Measurements from ENCODE around the gene SLC10A7.

Gene SLC10A7

DNA sequence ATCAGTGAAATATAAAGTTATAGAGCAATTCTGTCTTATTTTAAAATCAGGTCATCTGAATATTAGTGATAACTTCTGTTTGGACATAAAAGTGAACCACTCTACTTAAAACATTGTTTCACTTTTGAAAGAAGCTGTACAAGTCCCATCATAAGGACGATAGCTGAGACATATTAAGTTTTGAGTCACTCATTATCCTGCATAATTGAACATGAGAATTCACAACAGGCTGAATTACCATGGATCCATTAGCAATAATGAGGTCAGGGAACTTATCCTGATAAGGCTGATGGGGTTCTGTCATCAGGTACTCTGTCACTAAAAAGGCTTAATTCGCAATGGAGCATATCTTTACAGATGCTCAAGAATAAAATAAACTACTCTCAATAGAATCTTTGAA, 227.0 kb downstream of the SLC10A7 start:
- no peak for DNase-seq

DNA sequence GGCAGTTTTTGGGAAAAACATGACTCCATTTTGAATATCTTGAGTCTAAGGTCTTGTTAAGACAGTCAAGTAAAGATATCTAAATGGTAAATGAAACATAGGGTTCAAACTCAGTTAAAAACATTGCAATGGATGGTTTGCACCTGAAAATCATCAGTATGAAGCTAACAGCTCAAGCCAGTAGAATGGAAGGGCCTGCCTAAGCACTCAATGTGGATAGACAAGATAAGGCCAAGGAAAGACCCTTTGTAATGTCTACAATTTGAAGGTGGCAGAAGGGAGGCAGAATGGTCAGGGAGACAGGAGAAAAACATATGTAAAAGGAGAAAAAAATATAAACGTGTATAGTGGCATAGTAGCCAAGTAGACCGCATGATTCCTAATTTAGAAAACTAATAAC, 229.2 kb downstream of the SLC10A7 start:
- DNase-seq = no peak

DNA sequence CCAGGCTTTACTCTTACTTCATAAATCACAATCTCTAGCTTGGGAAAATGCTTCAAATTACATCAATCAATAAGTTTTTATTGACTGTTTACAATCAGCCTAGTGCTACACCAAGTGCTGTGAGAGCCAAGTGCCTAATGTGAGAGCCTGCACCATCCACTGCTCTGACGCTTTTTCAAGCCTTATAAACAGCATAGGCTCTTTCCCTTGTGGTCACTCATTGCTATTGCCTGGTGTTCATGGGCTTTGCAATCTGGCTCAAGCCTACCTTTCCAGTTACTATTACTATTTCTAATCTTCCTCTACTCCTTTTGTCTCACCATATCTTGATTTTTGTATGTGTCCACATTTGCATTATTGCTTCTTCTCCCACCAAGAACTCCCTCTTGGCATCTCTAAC, 230.4 kb downstream of the SLC10A7 start:
- no peak for DNase-seq

DNA sequence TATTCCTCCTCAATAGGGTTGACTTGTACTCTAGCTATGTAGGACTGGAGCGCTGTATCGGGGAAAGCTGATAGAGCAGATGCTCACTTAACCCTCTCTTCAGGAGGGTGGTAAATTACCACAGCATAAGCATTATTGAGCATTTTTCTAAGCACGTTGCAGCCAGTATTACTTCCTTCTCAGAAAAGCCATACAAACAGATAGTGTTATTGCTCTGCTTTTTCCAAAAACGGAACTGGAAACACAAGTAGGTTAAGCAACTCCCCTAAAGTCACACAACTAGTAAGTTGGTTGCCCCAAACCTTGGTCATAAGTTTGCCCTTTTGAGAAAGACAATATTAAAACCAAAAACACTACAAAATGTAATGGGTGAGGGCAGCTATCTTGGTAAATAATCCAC, 233.5 kb downstream of the SLC10A7 start:
- DNase-seq = no peak

DNA sequence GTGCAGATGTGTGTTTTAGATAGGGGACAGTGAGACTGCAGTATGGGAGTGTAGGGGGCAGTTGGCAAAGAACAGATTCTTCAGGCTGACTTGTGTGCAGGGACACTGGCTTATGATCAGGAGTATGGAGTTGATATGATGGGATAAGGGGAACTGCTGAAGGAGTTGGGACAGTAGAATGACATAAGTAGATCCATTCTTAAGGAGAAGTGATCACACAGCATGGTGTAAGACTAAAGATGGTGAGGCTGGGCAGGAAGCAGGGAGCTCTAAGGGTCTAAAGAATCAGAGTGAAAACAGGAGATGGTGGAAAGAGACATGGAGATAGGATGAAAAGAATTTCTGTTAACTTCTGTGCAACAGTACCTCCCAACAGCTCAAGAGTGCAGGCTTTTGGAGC, 236.7 kb downstream of the SLC10A7 start:
- DNase-seq = no peak

DNA sequence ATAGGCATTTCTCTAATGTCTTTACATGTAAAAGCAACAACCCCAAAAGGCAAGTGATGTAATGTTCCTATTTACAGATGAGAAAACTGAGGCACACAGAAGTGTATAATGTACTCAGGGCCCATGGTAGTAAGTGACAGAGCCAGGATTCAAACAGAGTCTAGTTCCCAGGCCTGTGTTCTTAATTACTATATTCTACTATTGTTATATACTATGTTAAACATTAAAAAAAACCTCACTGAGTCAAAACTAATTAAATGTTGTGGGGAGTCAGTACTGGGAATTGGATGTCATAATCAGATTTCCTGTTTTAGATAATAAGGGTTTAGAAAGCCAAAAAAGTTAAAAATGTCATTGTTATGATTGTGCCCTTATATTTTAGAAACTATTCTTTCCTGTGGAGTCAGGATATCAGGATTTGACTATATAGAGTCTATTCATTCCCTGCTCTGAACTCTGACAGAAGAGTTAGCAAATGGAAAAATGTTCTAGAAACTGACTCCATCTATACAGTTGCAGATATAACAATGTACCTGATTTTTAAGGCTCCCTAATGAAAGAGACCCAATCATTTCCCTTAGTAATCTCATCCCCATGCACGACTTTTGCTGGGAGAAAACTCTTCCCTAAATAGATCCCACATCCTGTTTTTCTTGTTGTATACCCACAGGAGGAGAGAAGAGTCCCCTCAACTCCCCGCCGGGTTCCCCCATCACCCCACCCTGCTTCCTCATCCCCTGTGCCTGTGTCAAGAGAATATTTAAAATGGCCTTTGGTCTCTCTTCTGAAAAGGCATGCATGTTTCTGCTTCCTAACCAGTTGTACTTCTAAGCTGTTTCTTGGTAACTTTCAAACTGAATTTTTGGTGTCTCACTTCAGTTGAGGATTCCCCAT, 237.7 kb downstream of the SLC10A7 start:
- DNase-seq = no peak

DNA sequence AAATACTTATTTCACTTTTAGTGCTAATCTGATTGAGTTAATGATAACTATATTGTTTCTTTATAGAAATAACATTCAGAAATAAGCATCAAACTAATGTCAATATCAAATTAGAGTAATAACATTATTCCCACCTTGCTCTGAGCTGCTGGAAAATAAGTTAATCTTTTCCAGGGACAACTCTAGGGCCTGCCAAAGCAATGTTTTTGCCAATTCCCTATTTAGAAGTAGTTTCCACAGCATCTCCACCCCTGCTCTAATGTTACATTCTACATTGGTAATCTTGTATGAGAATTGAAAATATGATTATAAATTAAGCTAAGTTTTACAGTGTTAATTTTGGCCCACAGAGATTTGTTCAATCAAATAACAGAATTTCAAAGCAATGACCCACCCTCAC, 239.1 kb downstream of the SLC10A7 start:
- DNase-seq = no peak

DNA sequence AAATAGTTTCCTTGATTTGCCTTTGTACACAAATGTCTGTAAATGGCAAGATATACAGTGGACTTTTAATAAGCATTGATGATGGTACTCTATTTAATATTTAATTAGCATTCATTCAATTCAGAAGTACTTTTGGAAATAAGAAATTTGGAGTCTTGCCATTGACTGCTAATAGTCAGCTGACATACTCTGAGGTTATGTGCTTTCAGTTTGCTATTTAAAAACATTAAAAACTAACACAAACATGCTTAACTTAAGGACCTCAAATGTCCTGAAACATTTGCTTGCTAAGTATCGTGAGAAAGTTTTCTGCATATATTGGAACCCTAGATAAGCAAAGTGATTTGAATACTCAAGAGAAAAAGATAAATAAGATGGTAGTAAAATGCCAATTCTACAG, 242.8 kb downstream of the SLC10A7 start:
- no peak for DNase-seq

DNA sequence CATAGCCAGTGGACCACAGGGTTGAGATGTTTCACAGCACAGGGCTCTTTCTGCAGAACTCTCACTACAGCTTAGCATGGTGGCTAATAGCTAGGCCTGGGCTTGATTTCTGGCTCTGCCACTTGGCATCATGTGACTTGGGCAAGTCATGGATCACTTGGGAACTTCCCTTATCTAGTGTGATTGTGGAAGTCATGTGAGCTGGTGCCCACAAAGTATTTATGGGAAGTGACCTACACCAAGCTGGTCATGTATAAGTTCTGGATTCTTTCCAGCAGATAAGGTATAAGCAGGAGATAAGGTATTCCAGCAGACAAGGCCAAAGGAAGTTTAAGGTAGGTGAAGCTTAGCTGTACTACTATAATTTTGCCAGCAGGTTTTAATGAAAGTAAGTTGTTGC, 246.4 kb downstream of the SLC10A7 start:
- no peak for DNase-seq

DNA sequence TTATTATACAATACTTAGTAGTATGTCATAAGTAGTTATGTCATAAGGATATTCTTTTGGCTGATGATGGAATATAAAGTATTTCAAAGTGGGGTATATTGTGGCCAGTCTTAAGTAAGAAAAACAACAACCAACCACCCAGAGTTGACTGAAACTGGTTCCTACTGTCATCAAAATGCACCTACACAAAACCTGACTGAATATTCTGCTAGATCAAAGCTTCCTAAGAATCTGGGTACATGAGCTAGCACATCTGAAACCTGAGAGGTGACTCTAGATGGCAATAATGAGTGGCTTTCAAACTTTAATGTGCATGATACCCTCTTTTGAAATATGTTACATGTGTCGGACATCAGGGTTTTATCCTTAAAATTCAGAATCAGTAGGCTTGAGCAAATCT, 247.0 kb downstream of the SLC10A7 start:
- DNase-seq = no peak

DNA sequence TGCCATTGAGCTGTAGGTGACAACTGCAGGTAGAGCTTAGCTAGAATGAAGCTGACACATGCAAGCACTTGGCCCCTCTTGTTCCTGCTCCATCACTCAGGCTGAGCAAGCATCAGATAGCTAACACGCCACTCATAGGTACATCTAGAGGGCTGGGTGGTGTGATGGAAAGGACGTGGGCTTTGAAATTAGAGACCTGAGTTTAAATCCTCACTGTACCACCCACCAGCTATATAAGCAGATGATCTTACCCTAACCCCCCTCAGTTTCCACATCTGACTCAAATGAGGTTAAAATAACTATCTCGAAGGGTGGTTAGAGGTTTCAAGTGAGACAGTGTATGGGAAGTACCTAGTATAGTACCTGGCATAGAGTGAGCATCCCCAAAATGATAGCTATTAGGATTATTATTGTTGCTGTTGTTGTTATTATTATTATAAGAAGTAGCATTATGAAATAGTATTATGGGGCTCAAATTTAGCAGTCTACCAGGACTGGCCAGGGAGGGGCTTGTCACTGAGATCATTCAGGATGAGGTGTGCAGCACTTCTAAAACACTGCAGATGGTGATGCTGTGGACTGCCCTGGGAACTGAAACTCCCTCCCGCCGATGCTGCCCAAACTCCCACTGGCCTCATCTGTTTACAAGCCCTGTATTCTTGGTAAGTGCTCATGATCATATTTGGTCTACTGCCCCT, 248.4 kb downstream of the SLC10A7 start:
- no peak for DNase-seq

DNA sequence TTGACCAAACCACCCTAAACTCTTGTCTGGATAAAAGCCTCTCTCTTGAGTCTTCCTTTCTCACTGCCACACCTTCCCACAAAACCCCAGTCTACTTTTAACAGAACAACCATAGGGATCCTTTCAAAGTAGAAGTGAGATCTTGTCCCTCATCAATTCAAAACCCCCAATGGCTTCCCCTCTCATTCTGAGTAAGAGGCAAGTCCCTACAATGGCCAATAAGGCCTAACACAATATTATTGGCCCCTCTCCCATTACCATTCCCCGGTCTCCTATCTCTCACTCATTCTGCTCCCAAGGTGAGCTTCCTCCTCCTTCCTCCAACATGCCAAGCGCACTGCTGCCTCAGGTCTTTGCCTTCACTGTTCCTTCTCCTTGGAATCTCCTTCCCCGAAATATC, 250.3 kb downstream of the SLC10A7 start:
- no peak for DNase-seq

DNA sequence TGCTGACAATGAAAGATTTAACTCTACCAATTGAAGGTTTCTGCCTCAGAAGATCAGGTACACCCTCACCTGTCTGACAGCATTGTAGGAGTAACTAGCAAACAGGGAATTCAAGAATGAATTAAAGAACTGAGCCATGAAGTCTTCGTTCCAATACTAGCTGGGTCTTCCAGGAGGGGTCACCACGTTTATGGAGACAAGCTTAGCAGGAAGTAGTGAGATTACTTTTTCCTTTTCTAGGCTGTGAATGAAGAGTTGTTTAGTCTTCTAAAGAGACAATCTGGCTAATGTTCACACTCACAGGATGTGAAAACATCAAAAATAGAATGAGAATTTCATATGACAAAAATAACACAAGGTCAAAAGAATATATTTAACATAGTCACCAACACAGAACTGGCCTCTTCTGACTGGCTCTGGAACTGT, 252.5 kb downstream of the SLC10A7 start:
- DNase-seq = no peak

DNA sequence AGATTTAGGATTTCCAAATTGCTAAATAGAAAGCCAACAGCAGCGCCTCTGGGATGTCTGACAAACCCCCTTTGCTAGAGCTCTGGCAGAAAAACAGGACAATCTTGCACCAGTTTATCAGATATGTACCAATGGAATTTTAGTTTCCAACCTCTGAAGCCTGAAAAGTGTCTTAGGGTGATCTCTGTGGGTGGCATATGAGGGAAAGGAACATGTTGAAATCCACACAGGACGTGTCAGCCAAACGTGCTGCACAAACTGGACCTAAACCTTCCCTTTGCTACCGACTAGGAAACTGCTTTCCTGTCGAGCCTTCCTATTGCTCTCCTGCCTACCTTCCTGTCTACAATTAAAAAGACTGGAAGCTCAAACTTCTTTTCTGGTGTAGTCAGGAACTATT, 253.9 kb downstream of the SLC10A7 start:
- DNase-seq = no peak

DNA sequence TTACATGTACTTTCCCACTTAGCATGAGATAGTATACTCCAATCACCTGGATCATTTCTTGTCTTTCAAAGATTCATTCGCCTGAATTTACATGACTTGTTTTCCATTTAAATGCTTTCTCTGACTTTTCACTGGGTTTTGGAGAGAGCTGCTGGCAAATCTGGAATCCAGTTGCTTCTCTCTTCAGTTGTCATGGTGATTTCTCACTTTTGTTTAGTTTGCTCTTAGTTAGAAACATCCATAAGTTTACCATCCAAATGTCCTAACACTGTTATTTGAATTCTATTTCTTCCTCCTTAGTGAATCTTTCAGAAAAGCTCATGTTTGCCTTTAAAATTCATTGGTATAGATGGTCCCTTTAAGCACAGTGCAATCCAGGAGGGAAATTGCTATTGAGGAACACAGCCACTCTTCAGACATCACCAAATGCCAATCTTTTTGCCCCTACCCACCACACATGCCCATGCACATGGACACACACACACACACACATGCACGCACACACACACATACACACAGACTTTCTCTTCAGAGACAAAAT, 255.7 kb downstream of the SLC10A7 start:
- DNase-seq = no peak

DNA sequence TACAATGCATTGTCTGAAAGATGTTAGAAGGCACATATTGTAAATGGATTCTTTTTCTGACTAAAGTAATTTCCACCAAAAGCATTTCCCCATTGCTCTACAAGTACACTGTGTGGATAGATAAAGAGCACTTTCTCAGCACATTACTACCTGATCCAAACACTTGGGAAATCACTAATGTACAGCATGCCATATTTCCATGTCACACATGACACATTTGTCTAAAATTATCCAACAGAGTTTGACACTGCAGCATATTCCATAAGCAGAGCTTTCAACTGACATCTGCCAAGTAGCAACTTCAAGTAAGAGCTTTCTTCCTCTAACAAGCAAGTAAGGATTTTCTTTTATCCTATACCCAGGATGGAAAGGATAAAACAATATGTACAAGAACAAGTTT, 257.9 kb downstream of the SLC10A7 start:
- no peak for DNase-seq

DNA sequence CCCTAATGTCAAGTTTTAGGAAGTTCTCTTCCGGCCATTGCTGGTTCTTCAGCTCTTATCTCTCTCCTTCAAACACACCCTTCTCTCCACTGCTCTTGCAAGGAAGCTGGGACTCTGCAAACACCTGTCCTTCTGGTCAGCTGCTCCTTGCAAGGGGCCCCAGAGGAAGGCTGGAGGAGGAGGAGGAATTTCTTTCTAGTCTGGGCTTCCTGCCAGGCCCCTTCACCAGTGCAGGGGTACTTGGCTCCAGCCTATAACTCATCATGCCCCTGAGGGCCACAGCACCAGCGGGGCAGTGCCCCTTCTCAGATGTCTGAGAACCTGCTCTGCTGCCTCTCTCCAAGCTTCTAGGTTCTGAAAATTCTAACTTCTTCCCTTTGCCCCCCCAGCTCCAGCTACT, 260.7 kb downstream of the SLC10A7 start:
- no peak for DNase-seq

DNA sequence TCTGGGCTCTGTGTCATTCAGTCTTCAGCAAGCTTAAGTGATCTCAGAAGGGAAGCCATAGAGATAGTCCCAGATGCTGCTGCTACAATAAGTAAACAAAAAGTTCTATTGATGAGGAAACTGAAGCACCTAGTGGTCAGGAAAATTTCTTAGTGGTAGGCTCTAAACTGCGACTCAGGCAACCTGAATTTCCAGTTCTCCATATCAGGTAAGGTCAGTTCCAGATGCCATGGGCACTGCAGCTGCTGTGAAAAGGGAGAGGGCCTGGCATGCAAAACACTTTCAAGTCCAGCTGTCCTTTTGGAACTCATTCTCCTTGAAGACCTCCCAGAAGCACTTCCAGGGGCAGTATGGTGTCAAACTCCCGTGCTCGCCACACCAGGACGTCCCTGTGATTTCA, 261.2 kb downstream of the SLC10A7 start:
- DNase-seq = no peak

DNA sequence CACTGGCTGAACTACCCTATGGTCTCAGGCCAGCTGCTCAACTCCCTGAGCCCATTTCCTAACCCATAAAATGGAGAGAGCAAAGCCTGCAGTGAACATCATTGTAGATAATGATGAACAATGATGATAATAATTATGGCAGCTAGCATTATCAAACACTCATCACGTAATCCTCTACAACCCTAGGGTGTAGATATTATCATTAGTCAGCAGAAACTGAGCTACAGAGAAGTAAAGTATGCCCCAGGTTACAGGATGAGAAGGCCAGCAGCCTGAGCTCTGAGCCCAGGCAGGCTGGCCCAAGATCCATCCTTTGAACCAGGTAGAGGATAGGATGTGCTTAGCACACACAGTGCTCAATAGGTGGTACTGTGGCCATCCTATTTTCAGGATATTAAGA, 264.2 kb downstream of the SLC10A7 start:
- no peak for DNase-seq

DNA sequence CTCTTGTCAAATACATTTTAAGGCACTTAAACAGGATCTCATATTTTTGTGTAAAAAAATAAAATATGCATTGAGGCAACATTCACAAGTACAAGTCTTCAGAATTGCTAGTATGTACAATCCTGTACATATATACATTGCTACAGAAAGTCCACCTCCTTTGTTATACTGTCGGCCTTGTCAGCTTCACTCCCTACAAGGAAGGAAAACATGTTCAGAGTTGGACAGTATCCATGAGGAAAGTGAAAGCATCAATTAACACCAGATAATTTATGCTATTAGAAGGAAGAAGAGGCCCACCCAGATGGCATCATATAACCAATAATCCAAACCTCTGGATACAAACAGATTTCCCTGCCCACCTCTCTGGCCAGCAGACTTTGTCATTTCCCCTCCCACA, 265.4 kb downstream of the SLC10A7 start:
- no peak for DNase-seq

DNA sequence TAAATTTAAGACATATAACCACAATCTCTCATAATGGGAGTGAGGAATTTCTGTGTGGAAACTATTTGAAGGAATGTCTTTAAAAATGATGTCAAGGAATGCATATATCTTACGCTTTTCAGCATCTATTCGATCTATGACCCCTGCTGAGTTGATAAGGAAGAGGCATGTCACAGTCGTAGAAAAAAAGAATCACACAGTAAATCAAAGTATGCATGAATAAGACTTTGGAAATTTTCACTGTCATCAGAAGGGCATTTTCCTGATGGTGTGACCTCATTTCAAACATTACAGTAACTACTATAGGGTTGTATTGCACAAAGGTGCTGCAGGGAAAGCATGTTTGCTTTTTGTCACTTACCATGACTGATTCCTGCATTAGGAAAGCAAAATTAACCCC, 265.9 kb downstream of the SLC10A7 start:
- no peak for DNase-seq

DNA sequence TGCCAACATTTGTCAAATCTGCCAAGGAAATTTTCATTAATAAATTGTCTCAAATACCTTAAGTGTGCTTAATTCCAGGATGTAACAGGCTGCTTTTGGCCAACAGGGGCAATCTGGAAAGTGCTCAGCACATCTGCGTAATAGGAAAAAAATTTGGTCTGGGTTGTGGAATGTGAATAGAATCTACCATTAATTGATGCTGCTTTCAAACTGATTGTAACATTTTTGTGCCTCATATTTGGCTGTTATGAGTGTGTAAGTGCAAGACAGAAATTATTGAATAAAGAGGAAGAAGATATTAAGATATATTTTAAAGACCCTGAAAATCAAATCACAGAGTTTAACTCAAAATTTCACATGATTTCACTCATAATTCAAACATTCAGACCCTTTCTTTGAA, 266.3 kb downstream of the SLC10A7 start:
- DNase-seq = no peak

DNA sequence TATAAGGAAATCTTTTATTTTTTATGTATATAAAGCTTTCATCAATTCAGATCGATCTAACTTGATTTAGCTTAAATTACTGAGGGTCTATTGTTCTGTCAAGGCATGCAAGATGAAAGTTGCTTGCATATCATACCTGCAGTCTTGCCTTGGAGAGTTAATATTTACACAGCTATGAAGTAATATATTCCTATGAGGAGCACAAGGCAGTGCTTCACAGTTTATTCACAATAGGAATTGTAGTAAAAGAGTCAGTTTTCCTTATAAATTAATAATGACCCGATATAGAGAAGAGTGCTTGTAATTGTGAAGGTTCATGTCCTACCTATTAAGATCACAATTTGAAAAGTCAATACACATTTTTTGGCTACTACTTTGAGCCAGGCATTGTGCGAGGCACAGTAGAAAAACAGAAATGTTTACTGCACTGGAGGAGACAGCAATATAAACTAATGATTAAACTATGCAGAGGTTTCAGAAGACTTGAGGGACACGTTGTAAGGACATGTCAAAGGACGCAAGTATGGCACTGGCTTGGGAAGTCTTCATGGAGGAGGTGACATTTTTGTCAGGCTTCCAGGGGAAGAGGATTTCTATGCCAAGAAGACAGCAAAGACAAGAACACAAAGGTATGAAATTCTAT, 268.6 kb downstream of the SLC10A7 start:
- no peak for DNase-seq

DNA sequence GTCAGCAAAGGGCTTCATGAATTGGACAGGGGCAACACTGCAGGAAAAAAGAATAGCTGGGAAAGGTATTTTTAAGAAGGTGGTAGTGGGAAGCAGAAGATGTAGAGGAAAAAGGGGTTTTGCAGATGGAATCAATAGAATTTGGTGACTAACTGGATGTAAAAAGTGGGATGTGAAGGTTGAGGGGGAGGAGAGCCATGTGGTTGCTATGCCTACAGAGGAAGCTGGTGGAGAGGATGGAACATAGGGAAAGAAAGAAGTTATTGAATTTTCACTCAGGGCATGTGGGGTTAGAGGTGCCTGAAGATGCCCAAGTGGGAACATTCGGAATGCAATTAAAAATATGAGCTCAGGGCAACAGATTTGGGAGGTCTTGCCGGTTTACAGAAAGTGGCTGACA, 274.4 kb downstream of the SLC10A7 start:
- DNase-seq = no peak

Data from activated CD4-positive, alpha-beta T cell treated with anti-CD3 and anti-CD28 coated beads, Interleukin-2, amount 50 U/mL, for 16 hours (primary cell).